ENCODE data around the gene FAM181A.

The FAM181A gene

GRCh38 chr14:93926873-93927799 is at the start of gene FAM181A:
Gene FAM181A, plus strand, starts transcription at chr14:93927344. Its CDS starts 942 bp downstream, at chr14:93928286.
- no peak for DNase-seq (ENCODE audit: low spot score)

- DNase-seq (ENCODE audit: low spot score) = no peak
Measured at GRCh38 chr14:93878212-93878611, 48.9 kb upstream of the FAM181A start.

GRCh38 chr14:93878871-93879270 is 48.3 kb upstream of the FAM181A start:
- DNase-seq (ENCODE audit: low spot score) = no peak

- no peak for DNase-seq (ENCODE audit: low spot score)
Measured at GRCh38 chr14:93879362-93879983, 47.7 kb upstream of the FAM181A start.

- DNase-seq (ENCODE audit: low spot score) = no peak
Measured at GRCh38 chr14:93880021-93880820, 46.9 kb upstream of the FAM181A start.

- DNase-seq (ENCODE audit: low spot score) = no peak
Measured at GRCh38 chr14:93884950-93885349, 42.2 kb upstream of the FAM181A start.

- DNase-seq (ENCODE audit: low spot score) = no peak
Measured at GRCh38 chr14:93888995-93889394, 38.1 kb upstream of the FAM181A start.

- DNase-seq (ENCODE audit: low spot score) = no peak
Measured at GRCh38 chr14:93889739-93890483, 37.2 kb upstream of the FAM181A start.

DNA sequence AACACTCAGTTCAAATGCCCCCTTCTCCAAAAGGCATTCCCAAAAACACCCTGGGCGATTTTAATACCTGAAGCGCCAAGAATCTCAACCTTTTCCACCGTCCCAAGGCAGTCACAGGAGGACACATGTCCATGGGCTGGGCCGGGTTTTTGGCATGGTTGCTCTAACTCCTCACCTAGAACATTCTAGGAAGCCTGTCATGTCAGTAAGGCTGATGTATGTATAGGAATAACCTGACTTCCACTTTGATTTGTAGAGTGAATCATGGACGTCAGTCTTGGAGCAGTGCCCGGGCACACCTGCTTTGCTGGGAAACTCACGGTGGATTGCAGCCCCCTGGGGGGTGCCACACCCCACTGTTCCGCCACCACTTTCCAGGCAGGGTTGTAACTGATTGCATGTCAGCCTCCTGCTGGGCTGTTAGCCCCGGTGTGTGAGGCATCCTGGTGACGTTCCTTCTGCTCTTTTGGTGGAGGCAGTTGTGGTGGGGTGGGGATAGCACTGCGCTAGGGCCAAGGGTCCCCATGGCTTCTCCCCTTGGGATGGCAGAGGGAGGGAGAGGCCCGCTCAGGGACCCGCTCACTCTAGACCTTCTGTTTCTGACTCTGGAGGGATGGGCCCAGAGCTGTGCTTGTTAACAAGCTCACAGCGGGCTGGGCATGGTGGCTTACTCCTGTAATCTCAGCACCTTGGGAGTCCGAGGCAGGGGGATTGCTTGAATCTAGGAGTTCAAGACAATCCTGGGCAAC is 35.2 kb upstream of the FAM181A start:
- DNase-seq (ENCODE audit: low spot score) = no peak

DNA sequence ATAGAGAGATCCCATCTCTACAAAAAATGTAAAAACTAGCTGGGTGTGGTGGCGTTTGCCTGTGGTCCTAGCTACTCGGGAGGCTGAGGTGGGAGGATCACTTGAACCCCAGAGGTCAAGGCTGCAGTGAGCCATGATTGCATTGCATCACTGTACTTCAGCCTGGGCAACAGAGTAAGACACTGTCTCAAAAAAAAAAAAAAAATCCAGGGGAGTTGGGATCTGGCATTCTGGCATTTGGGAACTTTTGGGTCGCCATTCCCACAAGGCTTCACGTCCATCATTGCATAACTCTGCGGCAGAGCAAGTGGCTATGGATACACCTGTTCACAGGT is 34.7 kb upstream of the FAM181A start:
- no peak for DNase-seq (ENCODE audit: low spot score)

GRCh38 chr14:93892923-93893558 is 34.1 kb upstream of the FAM181A start:
- DNase-seq (ENCODE audit: low spot score) = peak; percentile 59

DNA sequence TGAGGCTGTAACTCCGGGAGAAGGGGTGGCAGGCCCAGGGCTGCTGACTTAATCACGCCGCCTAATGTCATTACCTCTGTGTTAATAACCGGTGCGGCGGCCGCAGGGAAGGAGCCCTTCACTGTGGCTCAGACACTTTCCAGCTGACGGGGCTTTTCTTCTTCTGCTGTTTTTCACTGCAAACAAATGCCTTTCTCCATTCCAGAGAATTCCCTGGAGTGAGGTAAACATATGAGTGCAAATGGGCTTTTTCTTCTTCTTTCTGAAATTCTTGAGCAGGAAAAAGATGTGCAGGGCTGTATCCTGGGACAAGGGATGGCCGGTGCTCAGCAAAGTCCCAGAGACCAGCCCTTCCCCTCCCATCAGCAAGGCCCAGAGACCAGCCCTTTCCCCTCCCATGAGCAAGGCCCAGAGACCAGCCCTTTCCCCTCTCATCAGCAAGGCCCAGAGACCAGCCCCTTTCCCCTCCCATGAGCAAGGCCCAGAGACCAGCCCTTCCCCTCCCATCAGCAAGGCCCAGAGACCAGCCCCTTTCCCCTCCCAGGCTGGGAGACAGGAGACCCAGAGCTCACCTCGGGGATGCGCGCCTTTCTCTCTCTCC is 33.4 kb upstream of the FAM181A start:
- DNase-seq (ENCODE audit: low spot score) = no peak

- no peak for DNase-seq (ENCODE audit: low spot score)
Measured at GRCh38 chr14:93895023-93895604, 32.0 kb upstream of the FAM181A start.

GRCh38 chr14:93897476-93897845 is 29.7 kb upstream of the FAM181A start:
- no peak for DNase-seq (ENCODE audit: low spot score)

GRCh38 chr14:93898081-93898611 is 29.0 kb upstream of the FAM181A start:
- DNase-seq (ENCODE audit: low spot score) = no peak

DNA sequence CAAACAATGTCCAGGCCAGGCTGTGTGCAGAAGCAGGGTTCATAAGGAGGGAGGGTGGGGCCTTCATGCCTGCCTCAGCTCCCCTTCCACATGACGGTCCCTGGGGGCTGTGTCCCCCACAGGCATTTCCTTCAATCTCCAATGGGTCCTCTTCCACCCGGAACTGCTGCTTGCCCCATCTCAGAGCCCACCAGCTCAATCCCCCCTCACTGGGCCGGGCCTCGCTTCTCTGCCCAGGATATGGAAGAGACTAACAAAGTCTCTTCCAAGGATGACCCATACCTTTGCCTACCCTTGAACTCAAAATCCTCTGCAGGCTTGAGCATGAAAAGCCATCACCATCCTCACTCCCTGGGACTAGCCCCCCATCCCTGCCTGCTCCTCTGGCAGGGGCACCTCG is 28.4 kb upstream of the FAM181A start:
- DNase-seq (ENCODE audit: low spot score) = no peak

GRCh38 chr14:93901813-93902212 is 25.3 kb upstream of the FAM181A start:
- DNase-seq (ENCODE audit: low spot score) = no peak

DNA sequence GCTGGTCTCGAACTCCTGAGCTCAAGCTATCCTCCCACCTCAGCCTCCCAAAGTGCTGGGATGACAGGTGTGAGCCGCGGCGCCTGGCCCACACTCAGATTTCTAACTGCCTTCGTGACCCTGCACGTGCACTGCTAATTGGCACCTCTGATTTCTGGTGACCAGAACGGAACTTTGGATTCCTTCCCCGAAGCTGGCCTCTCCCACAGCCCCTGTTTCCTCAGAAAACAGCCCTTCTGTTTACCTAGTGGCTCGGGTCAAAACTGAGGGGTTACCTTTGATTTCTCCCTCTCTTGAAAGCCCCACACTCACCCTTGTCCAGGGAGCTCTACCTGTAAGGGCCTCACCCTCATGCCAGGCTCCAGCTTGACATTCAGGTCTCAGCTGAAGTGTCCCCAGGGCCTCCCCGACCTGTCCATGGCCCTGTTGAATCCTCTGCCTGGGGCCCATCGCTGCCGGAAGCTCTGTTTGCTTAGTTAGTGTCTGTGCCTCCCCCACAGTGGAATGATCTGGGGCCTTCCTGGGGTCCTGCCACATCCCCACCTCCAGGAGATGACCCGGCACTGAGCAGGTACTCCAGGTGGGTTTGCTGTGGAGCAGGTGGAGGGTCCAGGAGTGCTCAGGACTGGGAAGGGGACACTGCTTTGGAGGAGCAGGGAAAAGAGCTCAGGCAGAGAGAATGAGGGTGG is 24.4 kb upstream of the FAM181A start:
- no peak for DNase-seq (ENCODE audit: low spot score)
